Measurements from ENCODE around the gene MPI.
A peak's percentile ranks its signal among the peaks of the same experiment; 100 is the strongest.
"Not testable (repeated sequence)": the region's sequence is repeated elsewhere in the genome, so short reads cannot be mapped to it uniquely, and the experiment has no call there.

MPI gene

DNA sequence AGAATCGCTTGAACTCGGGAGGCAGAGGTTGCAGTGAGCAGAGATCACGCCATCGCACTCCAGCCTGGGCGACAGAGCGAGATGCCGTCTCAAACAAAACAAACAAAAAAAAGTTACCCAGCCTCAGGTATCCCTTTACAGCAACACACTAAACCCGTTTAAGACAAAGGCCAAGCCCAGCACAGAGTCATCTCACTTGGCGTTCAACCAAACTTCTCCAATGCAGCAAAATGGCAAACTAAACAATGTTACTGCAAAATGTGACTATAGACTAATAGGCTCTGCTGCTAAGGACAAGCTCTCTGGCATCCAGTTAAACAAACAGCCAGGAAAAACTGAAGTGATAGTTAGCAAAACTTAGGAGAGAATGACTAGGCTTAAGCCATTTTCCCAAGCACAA lies 23.2 kb downstream of the MPI start:
- H3K27ac Mint-ChIP-seq = no peak overlapping the region
- TF ChIP-seq, protein P1, sequence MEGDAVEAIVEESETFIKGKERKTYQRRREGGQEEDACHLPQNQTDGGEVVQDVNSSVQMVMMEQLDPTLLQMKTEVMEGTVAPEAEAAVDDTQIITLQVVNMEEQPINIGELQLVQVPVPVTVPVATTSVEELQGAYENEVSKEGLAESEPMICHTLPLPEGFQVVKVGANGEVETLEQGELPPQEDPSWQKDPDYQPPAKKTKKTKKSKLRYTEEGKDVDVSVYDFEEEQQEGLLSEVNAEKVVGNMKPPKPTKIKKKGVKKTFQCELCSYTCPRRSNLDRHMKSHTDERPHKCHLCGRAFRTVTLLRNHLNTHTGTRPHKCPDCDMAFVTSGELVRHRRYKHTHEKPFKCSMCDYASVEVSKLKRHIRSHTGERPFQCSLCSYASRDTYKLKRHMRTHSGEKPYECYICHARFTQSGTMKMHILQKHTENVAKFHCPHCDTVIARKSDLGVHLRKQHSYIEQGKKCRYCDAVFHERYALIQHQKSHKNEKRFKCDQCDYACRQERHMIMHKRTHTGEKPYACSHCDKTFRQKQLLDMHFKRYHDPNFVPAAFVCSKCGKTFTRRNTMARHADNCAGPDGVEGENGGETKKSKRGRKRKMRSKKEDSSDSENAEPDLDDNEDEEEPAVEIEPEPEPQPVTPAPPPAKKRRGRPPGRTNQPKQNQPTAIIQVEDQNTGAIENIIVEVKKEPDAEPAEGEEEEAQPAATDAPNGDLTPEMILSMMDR (IDR thresholded peaks at IDR 0.05) = no peak
- no peak overlapping the region for H3K4me3 Mint-ChIP-seq
- no peaks in the 10 kb centered on the region for H3K27me3 Mint-ChIP-seq (ENCODE audit: low read depth, poor library complexity)
- H3K36me3 Mint-ChIP-seq (ENCODE audit: low read depth) = peaks cover 73% of the 10 kb centered on the region
- H3K4me1 Mint-ChIP-seq = no peaks in the 10 kb centered on the region
- peaks cover 6% of the 10 kb centered on the region for H3K9me3 Mint-ChIP-seq
- DNase-seq = no peak

DNA sequence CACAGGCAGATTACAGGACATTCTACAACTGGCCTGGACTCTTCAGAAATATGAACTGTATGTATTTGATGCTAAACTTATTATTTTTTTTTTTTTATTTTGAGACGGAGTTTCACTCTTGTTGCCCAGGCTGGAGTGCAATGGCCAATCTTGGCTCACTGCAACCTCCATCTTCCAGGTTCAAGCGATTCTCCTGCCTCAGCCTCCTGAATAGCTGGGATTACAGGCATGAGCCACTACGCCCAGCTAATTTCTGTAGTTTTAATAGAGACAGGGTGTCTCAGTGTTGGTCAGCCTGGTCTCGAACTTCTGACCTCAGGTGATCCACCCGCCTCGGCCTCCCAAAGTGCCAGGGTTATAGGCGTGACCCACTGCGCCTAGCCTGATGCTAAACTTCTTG lies 24.0 kb downstream of the MPI start:
- H3K27me3 Mint-ChIP-seq (ENCODE audit: low read depth, poor library complexity); H3K4me3 Mint-ChIP-seq; H3K4me1 Mint-ChIP-seq; DNase-seq; H3K9me3 Mint-ChIP-seq: not testable (repeated sequence)
- Mint-ChIP-seq H3K27ac (peak overlapping the region; percentile 79), H3K36me3 (ENCODE audit: low read depth) (peaks cover 77% of the 10 kb centered on the region)

DNA sequence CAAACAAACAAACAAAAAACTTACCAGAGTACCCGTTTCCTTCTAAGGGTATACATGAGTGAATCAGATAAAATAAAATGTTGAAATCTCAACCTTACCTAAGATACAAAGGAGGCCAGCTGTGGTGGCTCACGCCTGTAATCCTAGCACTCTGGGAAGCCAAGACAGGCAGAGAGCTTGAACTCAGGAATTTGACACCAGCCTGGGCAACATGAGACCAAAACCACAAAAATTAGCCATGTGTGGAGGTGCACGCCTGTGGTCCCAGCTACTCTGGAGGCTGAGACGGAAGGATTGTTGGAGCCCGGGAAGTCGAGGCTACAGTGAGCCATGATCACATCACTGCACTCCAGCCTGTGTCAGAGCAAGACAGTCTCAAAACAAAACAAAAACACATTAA lies 27.8 kb downstream of the MPI start:
- TF ChIP-seq, protein P1 (IDR thresholded peaks at IDR 0.05) = no peak
- peaks cover 75% of the 10 kb centered on the region for H3K36me3 Mint-ChIP-seq (ENCODE audit: low read depth)
- H3K27ac Mint-ChIP-seq = no peak overlapping the region
- no peaks in the 10 kb centered on the region for H3K27me3 Mint-ChIP-seq (ENCODE audit: low read depth, poor library complexity)
- DNase-seq = no peak
- no peaks in the 10 kb centered on the region for H3K4me1 Mint-ChIP-seq
- no peaks in the 10 kb centered on the region for H3K9me3 Mint-ChIP-seq
- no peak overlapping the region for H3K4me3 Mint-ChIP-seq

DNA sequence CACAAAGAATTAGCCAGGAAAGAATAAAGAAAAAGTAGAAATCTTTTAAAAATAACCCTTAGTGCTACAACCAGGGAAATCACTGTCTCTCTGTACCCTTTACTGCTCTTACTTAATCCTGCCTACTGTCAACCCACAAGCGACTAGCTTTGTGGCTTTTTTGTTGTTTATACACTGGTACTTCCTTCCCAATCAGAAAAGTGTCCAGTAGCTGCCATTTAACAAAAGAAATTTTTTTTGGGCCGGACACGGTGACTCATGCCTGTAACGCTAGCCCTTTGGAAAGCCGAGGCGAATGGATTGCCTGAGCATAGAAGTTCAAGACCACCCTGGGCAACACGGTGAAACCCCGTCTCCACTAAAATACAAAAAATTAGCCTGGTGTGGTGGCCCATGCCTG lies 30.6 kb downstream of the MPI start:
- Mint-ChIP-seq H3K27ac (no peak overlapping the region), H3K9me3 (no peaks in the 10 kb centered on the region), H3K4me3 (no peak overlapping the region), H3K4me1 (no peaks in the 10 kb centered on the region), H3K27me3 (ENCODE audit: low read depth, poor library complexity) (no peaks in the 10 kb centered on the region), H3K36me3 (ENCODE audit: low read depth) (peaks cover 68% of the 10 kb centered on the region)
- TF ChIP-seq, protein P1 (IDR thresholded peaks at IDR 0.05) = no peak
- DNase-seq = no peak

DNA sequence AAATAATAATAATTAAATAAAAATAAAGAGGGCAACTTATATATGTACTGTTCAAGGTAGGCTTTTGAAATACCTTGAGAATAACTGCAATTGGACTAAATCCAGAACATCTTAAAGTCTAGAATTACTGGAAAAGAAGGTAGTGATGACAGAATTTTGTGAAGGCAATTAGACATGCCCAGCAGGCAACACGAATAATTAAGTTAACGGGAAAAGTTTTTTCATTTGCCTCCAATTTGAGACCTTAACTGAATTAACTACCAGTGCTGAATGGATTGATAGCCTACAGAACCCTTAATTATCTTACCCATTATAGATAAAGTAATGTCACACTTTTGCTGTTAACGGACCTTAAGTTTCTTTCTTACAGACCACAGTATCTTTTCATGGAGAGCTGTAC lies 34.7 kb downstream of the MPI start:
- Mint-ChIP-seq H3K36me3 (ENCODE audit: low read depth) (peaks cover 68% of the 10 kb centered on the region), H3K9me3 (no peaks in the 10 kb centered on the region), H3K27ac (no peak overlapping the region), H3K4me3 (no peak overlapping the region), H3K27me3 (ENCODE audit: low read depth, poor library complexity) (no peaks in the 10 kb centered on the region), H3K4me1 (no peaks in the 10 kb centered on the region)
- DNase-seq = no peak
- TF ChIP-seq, protein P1 (IDR thresholded peaks at IDR 0.05) = no peak

DNA sequence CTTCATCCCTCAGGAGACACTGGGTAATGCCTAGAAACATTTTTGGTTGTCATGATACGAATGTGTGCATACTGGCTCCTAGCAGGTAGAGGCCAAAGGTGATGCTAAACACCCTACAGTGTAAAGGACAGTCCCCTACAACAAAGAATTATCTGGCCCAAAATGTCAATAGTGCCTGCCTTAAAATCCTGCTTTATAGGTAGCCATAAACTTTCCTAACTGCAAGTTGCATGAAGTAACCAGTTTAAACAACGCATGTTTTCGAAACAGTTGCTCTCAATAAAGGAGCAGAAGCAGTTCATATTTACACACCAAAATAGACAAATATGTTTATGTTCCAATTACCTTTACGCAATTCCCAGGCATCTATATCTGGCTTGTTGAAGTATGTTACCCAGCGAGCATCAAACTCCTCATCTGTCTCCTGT lies 38.9 kb downstream of the MPI start:
- Mint-ChIP-seq H3K36me3 (ENCODE audit: low read depth) (peaks cover 62% of the 10 kb centered on the region), H3K9me3 (no peaks in the 10 kb centered on the region), H3K27me3 (ENCODE audit: low read depth, poor library complexity) (no peaks in the 10 kb centered on the region), H3K27ac (no peak overlapping the region), H3K4me1 (no peaks in the 10 kb centered on the region), H3K4me3 (no peak overlapping the region)
- DNase-seq = no peak
- TF ChIP-seq, protein P1 (IDR thresholded peaks at IDR 0.05) = no peak
